SK-N-SH (cell line): Measurements from ENCODE around the gene ARAP1. TPM values are rescaled to one million over a fixed set of nuclear protein-coding genes. Genes with fewer than 3 reads are reported as not detected.

Source experiments
- CTCF ChIA-PET: fragments of 300-600, 350-600 bp; formaldehyde crosslinking; extraction: SDS; loops from one replicate; lab custom pipeline; 2021; lab: Yijun Ruan, JAX
- POLR2A ChIA-PET: fragments of 350-600 bp; sonication (Branson Sonifier 250); formaldehyde crosslinking; extraction: SDS; loops from one replicate; lab custom pipeline; 2020; ENCODE audit warnings: antibody characterized with exemption, inconsistent platforms; lab: Yijun Ruan, JAX
- DNase-seq: peaks from one replicate; pipeline ENCODE4 v3.0.0; 2012
- H2AFZ ChIP-seq: fragments of 200-600 bp; sonication (generic); 2 replicates; pipeline ENCODE4 v1.8.1; 2016; ENCODE audit warnings: antibody characterized with exemption, mild to moderate bottlenecking, low read depth
- H3F3A ChIP-seq: fragments of 200-600 bp; sonication (generic); replicated peaks from 2 replicates; pipeline ENCODE3; 2016; ENCODE audit warnings: antibody characterized with exemption, mild to moderate bottlenecking; ENCODE audit not compliant: insufficient read depth
- H3K27ac ChIP-seq, 2 experiments: fragments of 200-500 bp in 1 of 2; fragments of 200-600 bp in 1 of 2; sonication (Bioruptor generic) in 1 of 2; sonication (generic), shearing (Covaris generic) in 1 of 2; 2 replicates each; pipeline versions ENCODE4 v1.5.1 to v1.6.1; 2014 to 2016; ENCODE audit warnings: low read depth in 2 of 2, inconsistent platforms in 1 of 2, low read length in 1 of 2, mild to moderate bottlenecking in 1 of 2, mixed read lengths in 1 of 2
- H3K27me3 ChIP-seq: fragments of 200-600 bp; sonication (generic), shearing (Covaris generic); 2 replicates; pipeline ENCODE4 v1.6.1; 2016; ENCODE audit warnings: mixed run types; ENCODE audit not compliant: insufficient read depth
- H3K36me3 ChIP-seq, 2 experiments: fragments of 200-500 bp in 1 of 2; fragments of 200-600 bp in 1 of 2; sonication (Bioruptor generic) in 1 of 2; sonication (generic) in 1 of 2; replicated peaks in 1 of 2; 2 replicates each; pipeline versions ENCODE3 to v1.5.1; 2014 to 2016; ENCODE audit warnings: low read length in 1 of 2, mild to moderate bottlenecking in 1 of 2; ENCODE audit not compliant: insufficient read depth in 2 of 2, control insufficient read depth in 1 of 2
- H3K4me1 ChIP-seq, 2 experiments: fragments of 200-500 bp in 1 of 2; fragments of 200-600 bp in 1 of 2; sonication (Bioruptor generic) in 1 of 2; sonication (generic), shearing (Covaris generic) in 1 of 2; 2 replicates each; pipeline versions ENCODE4 v1.5.1 to v1.6.1; 2014 to 2016; ENCODE audit warnings: low read depth in 1 of 2, low read length in 1 of 2, mixed run types in 1 of 2; ENCODE audit not compliant: insufficient read depth in 2 of 2, control insufficient read depth in 1 of 2
- H3K4me2 ChIP-seq: fragments of 200-600 bp; sonication (generic), shearing (Covaris generic); 2 replicates; pipeline ENCODE4 v1.6.1; 2017; ENCODE audit warnings: mixed run types
- H3K4me3 ChIP-seq, 2 experiments: fragments of 200-500 bp in 1 of 2; fragments of 200-600 bp in 1 of 2; sonication (Bioruptor generic) in 1 of 2; sonication (generic), shearing (Covaris generic) in 1 of 2; 2 replicates each; pipeline versions ENCODE4 v1.5.1 to v1.8.1; 2014 to 2016; ENCODE audit warnings: low read depth in 2 of 2, inconsistent platforms in 1 of 2, low read length in 1 of 2, mild to moderate bottlenecking in 1 of 2, mixed read lengths in 1 of 2, moderate library complexity in 1 of 2
- H3K79me2 ChIP-seq: fragments of 200-600 bp; sonication (generic); 2 replicates; pipeline ENCODE4 v1.8.1; 2017; ENCODE audit warnings: mild to moderate bottlenecking; ENCODE audit not compliant: insufficient read depth
- H3K9ac ChIP-seq: fragments of 200-600 bp; sonication (generic); 2 replicates; pipeline ENCODE4 v1.6.1; 2017; ENCODE audit warnings: mixed run types
- H3K9me2 ChIP-seq: fragments of 200-600 bp; sonication (generic); 2 replicates; pipeline ENCODE4 v1.6.1; 2017; ENCODE audit warnings: mixed run types
- H3K9me3 ChIP-seq: fragments of 200-600 bp; sonication (generic); 2 replicates; pipeline ENCODE4 v1.6.1; 2017; ENCODE audit warnings: mixed run types, mild to moderate bottlenecking, moderate library complexity
- H4K20me1 ChIP-seq: fragments of 200-600 bp; sonication (generic); 2 replicates; pipeline ENCODE4 v1.6.1; 2017; ENCODE audit warnings: mild to moderate bottlenecking, mixed run types; ENCODE audit not compliant: insufficient read depth
- FOXJ3 ChIP-seq: sonication (generic); formaldehyde crosslinking; IDR thresholded peaks from 2 replicates; pipeline ENCODE4 v1.5.1; 2020; ENCODE audit warnings: mild to moderate bottlenecking, missing genetic modification reagents
- FOXM1 ChIP-seq: IDR thresholded peaks from 2 replicates; pipeline ENCODE4 v1.4.0; 2012; ENCODE audit warnings: low read depth, mild to moderate bottlenecking
- GATA2 ChIP-seq: sonication (generic); formaldehyde crosslinking; IDR thresholded peaks from 2 replicates; pipeline ENCODE4 v1.5.0; 2020; ENCODE audit warnings: mild to moderate bottlenecking, missing genetic modification reagents
- MXI1 ChIP-seq: IDR thresholded peaks from 2 replicates; pipeline ENCODE4 v1.6.1; 2012; ENCODE audit warnings: mild to moderate bottlenecking, low read depth, low read length, improper control_type of control experiment
- SIN3A ChIP-seq: IDR thresholded peaks from 2 replicates; pipeline ENCODE4 v1.6.1; 2012; ENCODE audit warnings: low read depth, mild to moderate bottlenecking, low read length, moderate library complexity, borderline replicate concordance
- YY1 ChIP-seq: IDR thresholded peaks from 2 replicates; pipeline ENCODE4 v1.4.0; 2012; ENCODE audit warnings: low read depth, mild to moderate bottlenecking
- WGBS: methylation state at CpG from one replicate; pipeline ENCODE4 v1.1.6; 2017; ENCODE audit warnings: low lambda C conversion rate; 5-methylcytosine and 5-hydroxymethylcytosine counted together
- polyA plus RNA-seq, 3 experiments: library from polyadenylated mRNA; depleted of rRNA; stranded (reverse); fragments of >200 nt; gene quantifications; 2 replicates each; pipeline ENCODE4 v1.2.3, GENCODE V29; 2012
- TF ChIP-seq, protein P1 (sequence below): fragments of 150-350 bp; IDR thresholded peaks from 2 replicates; pipeline ENCODE4 v1.6.1; 2017; ENCODE audit warnings: antibody characterized with exemption, low read length, low read depth, borderline replicate concordance
- TF ChIP-seq, protein P2 (sequence below): IDR thresholded peaks from 2 replicates; pipeline ENCODE4; 2012
- TF ChIP-seq, protein P3 (sequence below): IDR thresholded peaks from 2 replicates; pipeline ENCODE4 v1.6.1; 2012; ENCODE audit warnings: mild to moderate bottlenecking, low read depth, low read length, moderate library complexity

Gene ARAP1
- polyA plus RNA-seq, 1 of the 3 experiments (the other 2 are of a cell fraction) = 56.6 TPM

DNA sequence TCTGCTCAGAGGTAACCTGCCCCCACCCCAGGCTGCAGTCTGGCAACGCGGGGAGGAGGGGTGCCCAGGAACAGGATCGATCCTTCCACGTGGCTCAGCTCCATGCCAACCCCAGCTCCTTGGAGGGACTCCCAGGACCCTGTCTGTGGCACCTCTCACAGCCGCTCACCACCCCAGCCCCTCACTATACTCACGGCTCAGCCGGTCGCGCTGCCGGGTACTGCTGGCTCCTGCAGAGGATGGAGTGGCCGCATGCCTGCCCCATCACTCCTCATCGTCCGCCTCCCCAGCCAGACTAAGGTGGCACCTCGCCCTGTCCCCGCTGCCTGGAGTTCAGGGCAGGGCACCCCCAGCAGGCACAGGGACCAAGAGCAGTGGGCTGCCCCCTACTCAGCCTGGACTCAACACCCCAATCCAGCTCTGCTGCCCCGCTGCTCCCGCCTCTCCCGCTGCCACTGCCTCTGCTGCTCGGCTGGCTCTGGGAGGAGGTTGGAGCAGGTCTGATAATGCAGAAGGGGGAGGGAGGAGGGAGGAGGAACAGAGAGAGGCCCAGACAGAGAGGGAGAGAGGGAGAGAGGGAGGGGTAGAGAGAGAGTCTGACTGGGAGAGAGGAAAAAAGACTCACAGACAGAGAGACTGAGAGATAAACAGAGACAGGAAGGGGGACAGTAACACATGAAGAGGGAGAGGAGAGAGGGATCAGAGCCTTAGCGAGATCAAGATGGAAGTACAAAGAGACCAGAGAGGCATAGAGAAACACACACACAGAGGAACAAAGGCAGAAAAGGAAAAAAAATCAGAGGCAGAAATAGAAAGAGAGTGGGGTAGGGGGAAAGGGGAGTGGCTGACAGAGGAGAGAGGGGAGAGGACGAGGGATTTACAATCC is 78.0 kb downstream of the ARAP1 start, which contains the start of gene PDE2A (continued):
- peak; percentile 84 for TF ChIP-seq MXI1
- TF ChIP-seq, protein P1, sequence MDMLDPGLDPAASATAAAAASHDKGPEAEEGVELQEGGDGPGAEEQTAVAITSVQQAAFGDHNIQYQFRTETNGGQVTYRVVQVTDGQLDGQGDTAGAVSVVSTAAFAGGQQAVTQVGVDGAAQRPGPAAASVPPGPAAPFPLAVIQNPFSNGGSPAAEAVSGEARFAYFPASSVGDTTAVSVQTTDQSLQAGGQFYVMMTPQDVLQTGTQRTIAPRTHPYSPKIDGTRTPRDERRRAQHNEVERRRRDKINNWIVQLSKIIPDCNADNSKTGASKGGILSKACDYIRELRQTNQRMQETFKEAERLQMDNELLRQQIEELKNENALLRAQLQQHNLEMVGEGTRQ = no peak
- TF ChIP-seq FOXM1 = no peak
- no peak for TF ChIP-seq YY1
- TF ChIP-seq, protein P2, sequence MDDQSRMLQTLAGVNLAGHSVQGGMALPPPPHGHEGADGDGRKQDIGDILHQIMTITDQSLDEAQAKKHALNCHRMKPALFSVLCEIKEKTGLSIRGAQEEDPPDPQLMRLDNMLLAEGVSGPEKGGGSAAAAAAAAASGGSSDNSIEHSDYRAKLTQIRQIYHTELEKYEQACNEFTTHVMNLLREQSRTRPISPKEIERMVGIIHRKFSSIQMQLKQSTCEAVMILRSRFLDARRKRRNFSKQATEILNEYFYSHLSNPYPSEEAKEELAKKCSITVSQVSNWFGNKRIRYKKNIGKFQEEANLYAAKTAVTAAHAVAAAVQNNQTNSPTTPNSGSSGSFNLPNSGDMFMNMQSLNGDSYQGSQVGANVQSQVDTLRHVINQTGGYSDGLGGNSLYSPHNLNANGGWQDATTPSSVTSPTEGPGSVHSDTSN = no peak
- TF ChIP-seq FOXJ3 (CRISPR knock-in tag) = no peak
- TF ChIP-seq SIN3A = no peak
- peak; percentile 42 for TF ChIP-seq GATA2 (CRISPR knock-in tag)
- TF ChIP-seq, all 33 proteins: peak for 2

DNA sequence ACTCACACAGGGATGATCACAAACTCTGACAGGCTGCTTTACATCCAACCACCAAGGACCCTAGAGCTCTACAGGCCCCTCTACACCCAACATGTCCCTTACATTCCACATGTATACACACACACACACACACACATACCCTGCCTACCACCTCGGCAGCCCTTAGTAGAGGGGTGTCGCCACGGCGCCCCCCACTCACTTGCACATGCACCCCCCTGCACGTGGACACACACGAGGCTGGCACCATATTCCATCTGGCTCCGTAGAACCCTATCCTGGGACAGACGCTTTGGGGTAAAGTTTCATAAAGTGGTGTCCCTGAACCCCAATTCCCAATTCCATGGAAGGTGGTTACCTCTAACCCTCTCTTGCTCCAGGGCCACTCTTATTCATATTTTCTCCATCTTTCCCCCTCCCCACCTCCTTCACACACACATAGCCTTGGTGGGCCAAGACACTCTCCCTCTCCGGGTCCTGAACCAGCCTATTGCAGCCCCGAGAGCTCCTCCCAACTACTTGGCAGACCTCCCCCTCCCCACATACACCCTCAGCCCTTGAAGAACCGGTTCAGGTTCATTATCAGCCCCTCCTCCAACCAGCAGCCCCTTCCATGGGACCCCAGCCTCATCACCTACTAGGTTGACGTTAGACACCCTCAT is 78.8 kb downstream of the ARAP1 start:
- no peak for DNase-seq
- Histone ChIP-seq H3K9ac (no peak overlapping the region), H3K9me2 (no peaks in the 10 kb centered on the region), H3K4me1 (peaks cover 0 to 27% of the 10 kb centered on the region in 2 experiments; a peak in 1 of 4 replicates), H3K27me3 (peaks cover 29% of the 10 kb centered on the region; the same call in 1 of the 2 replicates), H3K9me3 (no peaks in the 10 kb centered on the region), H3K27ac (no peak overlapping the region), H3K4me2 (0 out of 2 replicates have a peak overlapping the region, but pooled peaks have one; percentile 62), H3F3A (no peaks in the 10 kb centered on the region), H3K4me3 (peak overlapping the region in 1 of 2 experiments; percentile 39; a peak in 2 of 4 replicates), H3K79me2 (no peaks in the 10 kb centered on the region), H3K36me3 (no peaks in the 10 kb centered on the region), H2AFZ (no peak overlapping the region), H4K20me1 (no peaks in the 10 kb centered on the region)
- 36% methylated on average over 12 of the region's 12 CpGs for WGBS
- TF ChIP-seq FOXJ3 (CRISPR knock-in tag) = no peak
- TF ChIP-seq, protein P3, sequence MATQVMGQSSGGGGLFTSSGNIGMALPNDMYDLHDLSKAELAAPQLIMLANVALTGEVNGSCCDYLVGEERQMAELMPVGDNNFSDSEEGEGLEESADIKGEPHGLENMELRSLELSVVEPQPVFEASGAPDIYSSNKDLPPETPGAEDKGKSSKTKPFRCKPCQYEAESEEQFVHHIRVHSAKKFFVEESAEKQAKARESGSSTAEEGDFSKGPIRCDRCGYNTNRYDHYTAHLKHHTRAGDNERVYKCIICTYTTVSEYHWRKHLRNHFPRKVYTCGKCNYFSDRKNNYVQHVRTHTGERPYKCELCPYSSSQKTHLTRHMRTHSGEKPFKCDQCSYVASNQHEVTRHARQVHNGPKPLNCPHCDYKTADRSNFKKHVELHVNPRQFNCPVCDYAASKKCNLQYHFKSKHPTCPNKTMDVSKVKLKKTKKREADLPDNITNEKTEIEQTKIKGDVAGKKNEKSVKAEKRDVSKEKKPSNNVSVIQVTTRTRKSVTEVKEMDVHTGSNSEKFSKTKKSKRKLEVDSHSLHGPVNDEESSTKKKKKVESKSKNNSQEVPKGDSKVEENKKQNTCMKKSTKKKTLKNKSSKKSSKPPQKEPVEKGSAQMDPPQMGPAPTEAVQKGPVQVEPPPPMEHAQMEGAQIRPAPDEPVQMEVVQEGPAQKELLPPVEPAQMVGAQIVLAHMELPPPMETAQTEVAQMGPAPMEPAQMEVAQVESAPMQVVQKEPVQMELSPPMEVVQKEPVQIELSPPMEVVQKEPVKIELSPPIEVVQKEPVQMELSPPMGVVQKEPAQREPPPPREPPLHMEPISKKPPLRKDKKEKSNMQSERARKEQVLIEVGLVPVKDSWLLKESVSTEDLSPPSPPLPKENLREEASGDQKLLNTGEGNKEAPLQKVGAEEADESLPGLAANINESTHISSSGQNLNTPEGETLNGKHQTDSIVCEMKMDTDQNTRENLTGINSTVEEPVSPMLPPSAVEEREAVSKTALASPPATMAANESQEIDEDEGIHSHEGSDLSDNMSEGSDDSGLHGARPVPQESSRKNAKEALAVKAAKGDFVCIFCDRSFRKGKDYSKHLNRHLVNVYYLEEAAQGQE = peak; percentile 87
- CTCF ChIA-PET = interaction anchor here (0.9 to 6.5 kb wide), 6 partner anchors 11 to 202 kb away, joined by 4 to 90 read pairs (median 6); no protein-coding TSS in a partner anchor
- POLR2A ChIA-PET = interaction anchor here (0.8 to 1.0 kb wide), 2 partner anchors 9 to 12 kb away, joined by 3 read pairs; no protein-coding TSS in a partner anchor
